Measurements from ENCODE around the gene CD2BP2. TPM values are rescaled to one million over a fixed set of nuclear protein-coding genes. Genes with fewer than 3 reads are reported as not detected.

Gene CD2BP2
- total and polyA plus RNA-seq, 2 of the 8 experiments (the other 6 are each of a cell fraction or from before 2014, with no cell fraction given), result 22.4 to 55.3 TPM

- TF ChIP-seq CHD7 (IDR thresholded peaks at IDR 0.05; ENCODE audit: insufficient replicate concordance, low read length) (no peak), E2F6 (IDR thresholded peaks at IDR 0.05) (no peak)
Observed at GRCh38 chr16:30372725-30373124, 17.6 kb upstream of the CD2BP2 start (continued).

Measured in H1 (cell line).